ENCODE data around the gene SH3GL3. TPM values are rescaled to one million over a fixed set of nuclear protein-coding genes. Genes with fewer than 3 reads are reported as not detected.

SH3GL3 gene
- total and polyA plus RNA-seq, 2 of the 8 experiments (the other 6 are each of a cell fraction or from before 2014, with no cell fraction given), result 14.1 to 19.1 TPM

GRCh38 chr15:83556068-83556467, 108.9 kb downstream of the SH3GL3 start:
- Histone ChIP-seq H3K79me2 (ENCODE audit: control insufficient read depth in 1 of 2, insufficient read depth in 2 of 2, low read length in 2 of 2) (no peaks in the 10 kb centered on the region; a peak in 1 of 4 replicates), H2BK120ac (replicated peaks; ENCODE audit: low read depth, low read length) (no peak overlapping the region), H4K8ac (ENCODE audit: extremely low read depth, insufficient read depth, low read length) (no peak overlapping the region), H2BK15ac (ENCODE audit: low read length) (no peak overlapping the region), H3K9ac (replicated peaks in 1 of 4; ENCODE audit: extremely low read depth in 1 of 4, low read depth in 3 of 4, low read length in 3 of 4) (no peak overlapping the region), H2BK12ac (ENCODE audit: low read depth, low read length) (no peak overlapping the region), H4K20me1 (replicated peaks in 1 of 2; ENCODE audit: control insufficient read depth in 1 of 2, insufficient read depth in 2 of 2, low read length in 2 of 2) (no peaks in the 10 kb centered on the region), H3K23me2 (ENCODE audit: low read depth, low read length) (no peaks in the 10 kb centered on the region), H4K5ac (ENCODE audit: insufficient read length, low read depth, low read length) (no peak overlapping the region), H3K18ac (ENCODE audit: extremely low read depth, low read length) (no peak overlapping the region), H3K27ac (ENCODE audit: low read depth, low read length) (no peak overlapping the region), H3K27me3 (replicated peaks in 1 of 4; ENCODE audit: control insufficient read depth in 3 of 4, extremely low read depth in 1 of 4, insufficient read depth in 3 of 4, low read length in 3 of 4) (no peaks in the 10 kb centered on the region), H3K56ac (replicated peaks; ENCODE audit: insufficient read length, low read depth, low read length) (no peak overlapping the region), H2BK5ac (ENCODE audit: low read depth, low read length) (no peak overlapping the region), H3K9me3 (ENCODE audit: insufficient read depth in 2 of 2, low read depth in 1 of 2, low read length in 1 of 2) (no peaks in the 10 kb centered on the region), H3K36me3 (ENCODE audit: control insufficient read depth in 2 of 4, insufficient read depth in 4 of 4, low read length in 3 of 4) (no peaks in the 10 kb centered on the region), H2AK5ac (ENCODE audit: low read depth, low read length) (no peak overlapping the region), H2AFZ (ENCODE audit: low read length) (no peak overlapping the region), H3K14ac (ENCODE audit: insufficient read length) (no peak overlapping the region), H2BK20ac (ENCODE audit: low read length) (no peak overlapping the region), H3K4ac (replicated peaks; ENCODE audit: insufficient read length, low read depth, low read length) (no peak overlapping the region), H3K23ac (ENCODE audit: insufficient read length) (no peak overlapping the region), H3K4me3 (ENCODE audit: extremely low read depth in 1 of 4, insufficient read depth in 2 of 4, low read depth in 3 of 4, low read length in 4 of 4) (no peak overlapping the region), H3K4me2 (ENCODE audit: insufficient read depth in 1 of 2, low read depth in 2 of 2, low read length in 2 of 2) (no peak overlapping the region), H3K4me1 (replicated peaks in 1 of 4; ENCODE audit: control insufficient read depth in 3 of 4, insufficient read depth in 4 of 4, low read length in 3 of 4) (no peaks in the 10 kb centered on the region), H4K91ac (replicated peaks; ENCODE audit: insufficient read length, low read length) (no peak overlapping the region), H3K79me1 (ENCODE audit: low read depth, low read length) (no peaks in the 10 kb centered on the region)
- CTCF ChIA-PET (ENCODE audit: partially characterized antibody), result interaction anchor here (1.4 to 15.4 kb wide), 4 partner anchors 10 to 308 kb away, joined by 4 to 245 read pairs (median 90); partner anchors contain the start of gene SH3GL3
- POLR2A ChIA-PET (ENCODE audit: partially characterized antibody), result no interaction called here
- TF ChIP-seq CHD2 (IDR thresholded peaks at IDR 0.05; ENCODE audit: low read length), result no peak
- TF ChIP-seq TBP (IDR thresholded peaks at IDR 0.05; ENCODE audit: low read depth, low read length), result no peak
- TF ChIP-seq POLR2A (IDR thresholded peaks at IDR 0.05; ENCODE audit: control extremely low read depth in 1 of 2, low read depth in 2 of 2, low read length in 2 of 2), result no peak
- no peak for TF ChIP-seq KDM1A (IDR thresholded peaks at IDR 0.05; ENCODE audit: borderline replicate concordance, low read length)
- no peak for TF ChIP-seq CTBP2 (IDR thresholded peaks at IDR 0.05; ENCODE audit: borderline replicate concordance, insufficient read depth, insufficient read length, low read length)
- TF ChIP-seq CBX8 (IDR thresholded peaks at IDR 0.05; ENCODE audit: borderline replicate concordance, low read depth, low read length), result no peak
- TF ChIP-seq JUN (IDR thresholded peaks at IDR 0.05; ENCODE audit: low read depth, low read length), result no peak
- TF ChIP-seq CHD1 (IDR thresholded peaks at IDR 0.05; ENCODE audit: low read depth, low read length), result no peak
- TF ChIP-seq GTF2F1 (IDR thresholded peaks at IDR 0.05; ENCODE audit: borderline replicate concordance, low read depth, low read length), result no peak
- TF ChIP-seq SP2 (IDR thresholded peaks at IDR 0.05; ENCODE audit: low read length), result no peak
- TF ChIP-seq ZNF274 (IDR thresholded peaks at IDR 0.05; ENCODE audit: borderline replicate concordance, extremely low read depth, low read length), result no peak
- no peak for TF ChIP-seq BRCA1 (IDR thresholded peaks at IDR 0.05; ENCODE audit: low read depth, low read length)
- TF ChIP-seq HDAC6 (IDR thresholded peaks at IDR 0.05; ENCODE audit: low read depth, low read length), result no peak
- TF ChIP-seq TAF1 (IDR thresholded peaks at IDR 0.05; ENCODE audit: low read depth, low read length), result no peak
- TF ChIP-seq BCL11A (IDR thresholded peaks at IDR 0.05; ENCODE audit: low read depth in 2 of 2, low read length in 2 of 2), result no peak
- no peak for FAIRE-seq
- no peak for DNase-seq (ENCODE audit: low read depth in 1 of 2, low spot score in 2 of 2)
- WGBS, 2 experiments (ENCODE audit: extremely low coverage in 1 of 2, insufficient coverage in 1 of 2, insufficient read length in 1 of 2, insufficient replicate concordance in 2 of 2, low coverage in 1 of 2, low lambda C conversion rate in 2 of 2, missing lambda C conversion rate in 1 of 2), result 59% methylated on average over 3 of the region's 3 CpGs; no CpG with 5 or more reads in 1 of the 2 experiments

All from H1 (cell line).